DND-41 (cell line): Measurements from ENCODE around the gene IL20RA.

Experiments used
- ATAC-seq: fragments of 200-7000 bp; cut with Tn5 transposase; 3 replicates; pipeline ENCODE4 v1.9.1; 2021; ENCODE audit warnings: low read depth; ENCODE audit not compliant: insufficient read depth
- DNase-seq: peaks from one replicate; pipeline ENCODE4 v3.0.0-alpha.2; 2020
- H2AFZ ChIP-seq: 2 replicates; pipeline ENCODE4 v1.6.0; 2012; ENCODE audit warnings: low read depth, low read length
- H3K27ac ChIP-seq: 2 replicates; pipeline ENCODE4 v1.5.1; 2012; ENCODE audit warnings: low read length, inconsistent platforms
- H3K27me3 ChIP-seq: fragments of 200-600 bp; sonication (generic); 2 replicates; pipeline ENCODE4 v1.6.0; 2012; ENCODE audit warnings: low read length, mild to moderate bottlenecking, inconsistent platforms; ENCODE audit not compliant: insufficient read depth, poor library complexity
- H3K36me3 ChIP-seq: 2 replicates; pipeline ENCODE4 v1.5.1; 2012; ENCODE audit warnings: low read length, inconsistent platforms; ENCODE audit not compliant: insufficient read depth
- H3K4me1 ChIP-seq: 2 replicates; pipeline ENCODE4 v1.5.1; 2012; ENCODE audit warnings: mild to moderate bottlenecking, low read length; ENCODE audit not compliant: insufficient read depth
- H3K4me2 ChIP-seq: 2 replicates; pipeline ENCODE4 v1.6.0; 2012; ENCODE audit warnings: mild to moderate bottlenecking, moderate library complexity, low read length, inconsistent platforms; ENCODE audit not compliant: insufficient read depth
- H3K4me3 ChIP-seq, 2 experiments: fragments of 200-600 bp in 1 of 2; shearing (Covaris generic) in 1 of 2; 2 replicates each; pipeline ENCODE4 v1.5.1; 2012 to 2016; ENCODE audit warnings: inconsistent platforms in 2 of 2, low read length in 2 of 2, mild to moderate bottlenecking in 2 of 2, low read depth in 1 of 2, moderate library complexity in 1 of 2
- H3K79me2 ChIP-seq: 2 replicates; pipeline ENCODE4 v1.6.0; 2012; ENCODE audit warnings: low read length, inconsistent platforms; ENCODE audit not compliant: insufficient read depth
- H3K9ac ChIP-seq: 2 replicates; pipeline ENCODE4 v1.6.0; 2012; ENCODE audit warnings: low read depth, mild to moderate bottlenecking, inconsistent platforms, low read length, moderate library complexity
- H3K9me3 ChIP-seq: 2 replicates; pipeline ENCODE4 v1.5.1; 2012; ENCODE audit warnings: low read length, moderate library complexity, mild to moderate bottlenecking, inconsistent platforms; ENCODE audit not compliant: insufficient read depth, severe bottlenecking
- H4K20me1 ChIP-seq: 2 replicates; pipeline ENCODE4 v1.6.0; 2012; ENCODE audit warnings: low read length; ENCODE audit not compliant: insufficient read depth
- EZH2 ChIP-seq: IDR thresholded peaks from 3 replicates; pipeline ENCODE4 v1.6.1; 2012; ENCODE audit warnings: borderline replicate concordance, low read depth, mild to moderate bottlenecking, moderate library complexity, low read length, inconsistent platforms; ENCODE audit not compliant: severe bottlenecking
- TF ChIP-seq, protein P1 (sequence below): IDR thresholded peaks from 2 replicates; pipeline ENCODE4 v1.5.1; 2012; ENCODE audit warnings: borderline replicate concordance, low read length, moderate library complexity, mild to moderate bottlenecking; ENCODE audit not compliant: poor library complexity, severe bottlenecking; ENCODE audit errors: extremely low read depth

The IL20RA gene

DNA sequence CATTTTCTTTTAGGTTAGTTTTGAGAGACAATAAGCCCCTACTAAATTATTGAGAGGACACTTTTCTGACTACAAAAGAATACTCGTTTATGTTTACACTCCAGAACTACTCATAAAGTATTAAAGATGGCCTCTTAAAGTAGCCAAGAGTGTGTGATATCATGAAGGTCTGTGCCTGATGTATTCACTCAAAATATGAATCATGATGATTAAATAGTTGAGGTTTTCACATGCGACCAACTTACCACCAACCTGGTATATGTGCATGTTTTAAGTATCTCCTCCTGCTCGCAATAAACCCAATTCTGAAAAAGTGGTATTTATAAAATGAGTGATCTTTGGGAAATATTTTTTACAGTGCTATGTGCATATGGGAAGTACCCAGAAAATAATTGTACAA lies 43.9 kb downstream of the IL20RA start:
- DNase-seq, result no peak
- ATAC-seq, result no peak
- H3K4me2 ChIP-seq, result no peak overlapping the region
- TF ChIP-seq, protein P1, sequence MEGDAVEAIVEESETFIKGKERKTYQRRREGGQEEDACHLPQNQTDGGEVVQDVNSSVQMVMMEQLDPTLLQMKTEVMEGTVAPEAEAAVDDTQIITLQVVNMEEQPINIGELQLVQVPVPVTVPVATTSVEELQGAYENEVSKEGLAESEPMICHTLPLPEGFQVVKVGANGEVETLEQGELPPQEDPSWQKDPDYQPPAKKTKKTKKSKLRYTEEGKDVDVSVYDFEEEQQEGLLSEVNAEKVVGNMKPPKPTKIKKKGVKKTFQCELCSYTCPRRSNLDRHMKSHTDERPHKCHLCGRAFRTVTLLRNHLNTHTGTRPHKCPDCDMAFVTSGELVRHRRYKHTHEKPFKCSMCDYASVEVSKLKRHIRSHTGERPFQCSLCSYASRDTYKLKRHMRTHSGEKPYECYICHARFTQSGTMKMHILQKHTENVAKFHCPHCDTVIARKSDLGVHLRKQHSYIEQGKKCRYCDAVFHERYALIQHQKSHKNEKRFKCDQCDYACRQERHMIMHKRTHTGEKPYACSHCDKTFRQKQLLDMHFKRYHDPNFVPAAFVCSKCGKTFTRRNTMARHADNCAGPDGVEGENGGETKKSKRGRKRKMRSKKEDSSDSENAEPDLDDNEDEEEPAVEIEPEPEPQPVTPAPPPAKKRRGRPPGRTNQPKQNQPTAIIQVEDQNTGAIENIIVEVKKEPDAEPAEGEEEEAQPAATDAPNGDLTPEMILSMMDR, result no peak
- no peak for TF ChIP-seq EZH2
- no peak overlapping the region for H2AFZ ChIP-seq
- H3K27ac ChIP-seq, result no peak overlapping the region
- no peaks in the 10 kb centered on the region for H3K79me2 ChIP-seq
- H3K36me3 ChIP-seq, result no peaks in the 10 kb centered on the region
- H3K4me3 ChIP-seq, result no peak overlapping the region
- H3K27me3 ChIP-seq, result peaks cover 20% of the 10 kb centered on the region
- H3K9ac ChIP-seq, result no peak overlapping the region
- H4K20me1 ChIP-seq, result no peaks in the 10 kb centered on the region
- H3K9me3 ChIP-seq, result no peaks in the 10 kb centered on the region
- no peaks in the 10 kb centered on the region for H3K4me1 ChIP-seq

DNA sequence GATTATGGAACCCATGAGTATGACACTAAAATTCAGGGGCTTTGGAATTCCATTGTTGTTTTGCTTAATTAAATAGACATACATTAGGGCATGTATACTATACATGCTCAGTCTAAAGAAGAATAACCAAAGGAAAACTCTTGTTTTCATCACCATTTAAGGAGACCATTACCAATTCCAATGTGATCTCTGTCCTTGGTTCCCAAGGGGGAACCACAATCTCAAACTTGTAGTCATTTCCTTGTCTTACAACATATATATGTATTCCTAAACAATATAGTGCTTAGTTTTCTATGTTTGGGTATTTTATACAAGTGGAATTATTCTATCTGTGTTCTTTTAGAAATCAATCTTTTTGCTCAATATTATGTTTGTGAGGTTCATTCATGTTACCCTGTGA lies 49.2 kb downstream of the IL20RA start:
- H3K36me3 ChIP-seq, result no peaks in the 10 kb centered on the region
- no peaks in the 10 kb centered on the region for H3K79me2 ChIP-seq
- peaks cover 11% of the 10 kb centered on the region for H3K27me3 ChIP-seq
- no peak for DNase-seq
- no peak overlapping the region for H3K9ac ChIP-seq
- no peak overlapping the region for H3K4me2 ChIP-seq
- H3K4me1 ChIP-seq, result no peaks in the 10 kb centered on the region
- no peaks in the 10 kb centered on the region for H4K20me1 ChIP-seq
- H3K27ac ChIP-seq, result no peak overlapping the region
- no peaks in the 10 kb centered on the region for H3K9me3 ChIP-seq
- H2AFZ ChIP-seq, result no peak overlapping the region
- ATAC-seq, result no peak
- TF ChIP-seq, protein P1, result no peak
- TF ChIP-seq EZH2, result no peak
- H3K4me3 ChIP-seq, result no peak overlapping the region

DNA sequence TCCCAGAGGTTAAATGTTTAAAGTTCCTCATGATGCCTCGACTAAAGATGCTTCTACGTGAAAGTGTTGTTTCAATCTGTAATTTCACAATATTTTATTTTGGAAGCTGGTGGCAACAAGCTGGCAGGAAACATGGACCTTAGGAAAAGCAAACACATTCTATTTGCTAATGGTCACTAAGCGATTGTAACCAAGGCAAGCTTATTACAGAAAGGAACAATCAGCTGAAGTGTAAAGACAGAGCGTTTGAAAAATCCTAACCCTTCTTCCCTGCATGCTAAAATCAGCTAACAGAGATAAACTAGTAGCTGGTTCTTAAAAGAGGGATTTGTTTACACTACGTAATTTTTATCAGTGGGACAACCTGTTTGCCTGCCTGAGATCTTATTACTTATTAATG lies 50.0 kb downstream of the IL20RA start:
- no peaks in the 10 kb centered on the region for H3K79me2 ChIP-seq

More for the DNA sequence above, 50.0 kb downstream of the IL20RA start:
- H3K4me1 ChIP-seq, result no peaks in the 10 kb centered on the region
- TF ChIP-seq, protein P1, result no peak
- TF ChIP-seq EZH2, result no peak
- H3K36me3 ChIP-seq, result no peaks in the 10 kb centered on the region
- no peak overlapping the region for H2AFZ ChIP-seq
- no peak overlapping the region for H3K9ac ChIP-seq
- H3K4me3 ChIP-seq, result no peak overlapping the region
- ATAC-seq (no peak), DNase-seq (no peak)
- no peak overlapping the region for H3K27ac ChIP-seq
- no peaks in the 10 kb centered on the region for H3K9me3 ChIP-seq
- H3K27me3 ChIP-seq, result peaks cover 14% of the 10 kb centered on the region
- no peaks in the 10 kb centered on the region for H4K20me1 ChIP-seq
- no peak overlapping the region for H3K4me2 ChIP-seq
